ENCODE results near the gene CNEP1R1. TPM values are rescaled to one million over a fixed set of nuclear protein-coding genes. Genes with fewer than 3 reads are reported as not detected.

CNEP1R1 gene
- total RNA-seq, 4 donors from 2014 or later, result 12.4 to 25.6 (median 15.1) TPM

DNA sequence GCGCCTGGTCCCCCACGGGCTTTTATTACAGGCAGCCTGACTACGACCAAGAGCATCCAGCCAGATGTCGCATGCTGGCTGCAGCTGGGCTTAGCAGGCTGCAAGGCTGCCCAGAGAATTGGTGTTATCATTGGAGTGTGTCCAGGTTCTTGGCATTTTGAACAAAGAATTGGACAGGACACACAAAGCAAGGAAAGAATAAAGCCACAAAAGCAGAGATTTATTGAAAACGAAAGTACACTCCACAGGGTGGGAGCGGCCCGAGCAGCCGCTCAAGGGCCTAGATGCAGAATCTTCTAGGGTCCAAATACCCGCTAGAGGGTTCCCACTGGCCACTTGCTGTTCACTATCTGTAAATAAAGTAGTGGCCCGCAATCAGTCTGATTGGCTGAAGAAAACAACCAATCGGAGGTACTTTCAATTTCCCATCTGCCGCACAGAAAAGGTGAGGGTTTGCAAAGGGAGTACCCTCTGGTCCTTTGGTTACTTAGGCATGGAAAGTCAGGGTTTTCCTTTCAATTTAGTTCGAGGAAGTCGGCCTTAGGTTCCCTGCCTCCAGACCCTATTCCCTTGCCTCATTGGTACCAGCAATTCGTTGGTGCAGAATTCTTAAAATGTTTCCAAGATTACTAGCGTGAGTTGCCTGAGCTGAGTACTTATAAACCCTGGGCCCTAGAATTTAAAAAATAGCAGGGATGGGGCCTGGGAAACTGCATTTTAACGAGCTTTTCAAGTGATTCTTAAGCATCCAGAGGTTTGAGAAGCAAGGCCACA, 38.5 kb upstream of the CNEP1R1 start:
- no peak for TF ChIP-seq POLR2A (IDR thresholded peaks at IDR 0.05)
- TF ChIP-seq, protein P1, sequence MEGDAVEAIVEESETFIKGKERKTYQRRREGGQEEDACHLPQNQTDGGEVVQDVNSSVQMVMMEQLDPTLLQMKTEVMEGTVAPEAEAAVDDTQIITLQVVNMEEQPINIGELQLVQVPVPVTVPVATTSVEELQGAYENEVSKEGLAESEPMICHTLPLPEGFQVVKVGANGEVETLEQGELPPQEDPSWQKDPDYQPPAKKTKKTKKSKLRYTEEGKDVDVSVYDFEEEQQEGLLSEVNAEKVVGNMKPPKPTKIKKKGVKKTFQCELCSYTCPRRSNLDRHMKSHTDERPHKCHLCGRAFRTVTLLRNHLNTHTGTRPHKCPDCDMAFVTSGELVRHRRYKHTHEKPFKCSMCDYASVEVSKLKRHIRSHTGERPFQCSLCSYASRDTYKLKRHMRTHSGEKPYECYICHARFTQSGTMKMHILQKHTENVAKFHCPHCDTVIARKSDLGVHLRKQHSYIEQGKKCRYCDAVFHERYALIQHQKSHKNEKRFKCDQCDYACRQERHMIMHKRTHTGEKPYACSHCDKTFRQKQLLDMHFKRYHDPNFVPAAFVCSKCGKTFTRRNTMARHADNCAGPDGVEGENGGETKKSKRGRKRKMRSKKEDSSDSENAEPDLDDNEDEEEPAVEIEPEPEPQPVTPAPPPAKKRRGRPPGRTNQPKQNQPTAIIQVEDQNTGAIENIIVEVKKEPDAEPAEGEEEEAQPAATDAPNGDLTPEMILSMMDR (IDR thresholded peaks at IDR 0.05), result no peak
- Histone ChIP-seq H3K27ac (no peak overlapping the region), H3K4me3 (no peak overlapping the region), H3K9me3 (no peaks in the 10 kb centered on the region), H3K4me1 (no peaks in the 10 kb centered on the region), H3K27me3 (no peaks in the 10 kb centered on the region), H3K36me3 (no peaks in the 10 kb centered on the region)
- DNase-seq, result no peak

DNA sequence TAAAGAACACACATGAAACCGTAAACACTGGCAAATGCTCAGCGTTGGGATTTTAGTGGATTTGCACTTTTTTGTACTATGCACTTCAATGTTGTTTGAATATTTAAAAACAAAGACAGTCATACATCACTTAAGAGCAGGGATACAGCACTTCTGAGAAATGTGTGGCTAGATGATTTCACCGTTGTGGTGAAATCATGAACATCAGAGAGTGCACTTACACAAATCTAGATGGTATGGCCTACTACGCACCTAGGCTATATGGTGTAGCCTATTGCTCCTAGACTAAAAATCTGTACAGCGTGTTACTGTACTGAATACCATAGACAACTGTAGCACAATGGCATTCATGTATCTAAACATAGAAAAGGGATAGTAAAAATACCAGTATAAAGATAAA, 37.6 kb upstream of the CNEP1R1 start:
- DNase-seq, result no peak
- Histone ChIP-seq H3K9me3 (no peaks in the 10 kb centered on the region), H3K4me1 (no peaks in the 10 kb centered on the region), H3K27me3 (no peaks in the 10 kb centered on the region), H3K4me3 (no peak overlapping the region), H3K36me3 (no peaks in the 10 kb centered on the region), H3K27ac (no peak overlapping the region)
- no peak for TF ChIP-seq POLR2A (IDR thresholded peaks at IDR 0.05)
- TF ChIP-seq, protein P1 (IDR thresholded peaks at IDR 0.05), result no peak

DNA sequence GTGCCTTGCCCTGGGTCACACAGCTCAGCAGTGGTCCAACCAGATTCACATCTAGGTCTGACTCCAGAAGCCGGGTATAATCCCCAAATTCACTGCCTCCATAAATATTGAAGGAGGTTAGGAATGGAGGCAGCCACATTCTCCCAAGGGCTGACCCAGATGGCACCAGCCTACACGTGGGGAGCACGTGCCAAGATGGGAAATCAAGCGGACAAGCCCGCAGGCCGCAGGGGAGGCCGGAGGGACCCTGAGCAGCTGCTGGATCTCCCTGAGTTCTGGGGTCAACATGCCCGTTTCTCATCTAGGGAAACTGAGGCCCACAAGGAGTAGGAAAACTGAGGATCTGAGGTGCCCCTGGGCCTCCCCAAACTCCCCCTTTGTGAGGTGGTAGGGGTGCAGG, 32.2 kb upstream of the CNEP1R1 start:
- DNase-seq, result no peak
- Histone ChIP-seq H3K27me3 (no peaks in the 10 kb centered on the region), H3K36me3 (no peaks in the 10 kb centered on the region), H3K4me1 (no peaks in the 10 kb centered on the region), H3K9me3 (no peaks in the 10 kb centered on the region), H3K27ac (no peak overlapping the region), H3K4me3 (no peak overlapping the region)
- no peak for TF ChIP-seq POLR2A (IDR thresholded peaks at IDR 0.05)
- TF ChIP-seq, protein P1 (IDR thresholded peaks at IDR 0.05), result no peak

DNA sequence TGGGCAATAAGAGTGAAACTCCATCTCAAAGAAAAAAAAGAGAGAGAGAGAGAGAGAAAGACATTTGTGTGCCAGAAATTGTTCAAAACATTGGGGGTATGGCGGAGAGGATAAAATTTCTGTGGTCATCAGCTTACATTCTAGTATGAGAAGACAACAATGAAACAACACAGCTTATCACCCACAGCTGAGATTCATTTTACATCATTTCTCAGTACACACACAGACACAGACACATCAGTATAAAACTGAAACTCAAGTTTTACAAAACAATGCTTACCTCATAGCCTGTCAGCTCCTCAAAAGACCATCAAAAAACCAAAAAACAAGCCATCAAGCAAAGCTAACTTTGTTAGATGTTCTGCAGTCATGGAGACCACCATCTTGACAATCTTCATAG, 31.4 kb upstream of the CNEP1R1 start:
- DNase-seq, result no peak
- no peak for TF ChIP-seq POLR2A (IDR thresholded peaks at IDR 0.05)
- TF ChIP-seq, protein P1 (IDR thresholded peaks at IDR 0.05), result no peak
- no peaks in the 10 kb centered on the region for H3K4me1 ChIP-seq

DNA sequence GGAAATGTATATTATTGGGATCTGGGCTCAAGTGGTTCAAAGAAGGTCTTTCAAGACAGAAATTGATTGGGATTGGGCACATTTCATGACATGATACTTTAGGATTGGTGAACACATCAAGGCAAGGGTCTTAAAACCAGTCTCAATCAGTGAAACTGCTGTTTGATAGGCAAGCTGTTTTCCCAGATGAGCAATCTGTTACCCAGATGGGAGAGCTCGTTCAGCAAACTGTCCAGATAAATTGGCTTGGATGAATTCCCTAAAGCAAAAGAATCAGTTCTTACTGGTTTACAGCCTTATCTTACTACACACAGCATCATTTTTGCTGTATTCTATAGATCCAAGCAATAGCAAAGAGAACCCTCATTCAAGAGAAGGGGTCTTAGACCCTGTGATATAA, 31.0 kb upstream of the CNEP1R1 start:
- Histone ChIP-seq H3K36me3 (no peaks in the 10 kb centered on the region), H3K9me3 (no peaks in the 10 kb centered on the region), H3K4me3 (no peak overlapping the region), H3K4me1 (no peaks in the 10 kb centered on the region), H3K27me3 (no peaks in the 10 kb centered on the region), H3K27ac (no peak overlapping the region)
- DNase-seq, result no peak
- TF ChIP-seq POLR2A (IDR thresholded peaks at IDR 0.05), result no peak
- TF ChIP-seq, protein P1 (IDR thresholded peaks at IDR 0.05), result no peak

More for the DNA sequence above, 31.4 kb upstream of the CNEP1R1 start:
- Histone ChIP-seq H3K4me3 (no peak overlapping the region), H3K9me3 (no peaks in the 10 kb centered on the region), H3K36me3 (no peaks in the 10 kb centered on the region), H3K27ac (no peak overlapping the region), H3K27me3 (no peaks in the 10 kb centered on the region)
